CD4-positive, alpha-beta T cell treated with Interferon alpha-2 for 1 hour (primary cell): Measurements from ENCODE around the gene CSRP1.

Source experiments
- DNase-seq, 2 donors: peaks; one replicate each; pipeline ENCODE4 v3.0.0-alpha.2; 2020 to 2022

CSRP1 gene

GRCh38 chr1:201450721-201451291 lies 56.1 kb downstream of the CSRP1 start:
- DNase-seq: no peak

GRCh38 chr1:201448990-201449389 lies 57.9 kb downstream of the CSRP1 start:
- DNase-seq: no peak

DNA sequence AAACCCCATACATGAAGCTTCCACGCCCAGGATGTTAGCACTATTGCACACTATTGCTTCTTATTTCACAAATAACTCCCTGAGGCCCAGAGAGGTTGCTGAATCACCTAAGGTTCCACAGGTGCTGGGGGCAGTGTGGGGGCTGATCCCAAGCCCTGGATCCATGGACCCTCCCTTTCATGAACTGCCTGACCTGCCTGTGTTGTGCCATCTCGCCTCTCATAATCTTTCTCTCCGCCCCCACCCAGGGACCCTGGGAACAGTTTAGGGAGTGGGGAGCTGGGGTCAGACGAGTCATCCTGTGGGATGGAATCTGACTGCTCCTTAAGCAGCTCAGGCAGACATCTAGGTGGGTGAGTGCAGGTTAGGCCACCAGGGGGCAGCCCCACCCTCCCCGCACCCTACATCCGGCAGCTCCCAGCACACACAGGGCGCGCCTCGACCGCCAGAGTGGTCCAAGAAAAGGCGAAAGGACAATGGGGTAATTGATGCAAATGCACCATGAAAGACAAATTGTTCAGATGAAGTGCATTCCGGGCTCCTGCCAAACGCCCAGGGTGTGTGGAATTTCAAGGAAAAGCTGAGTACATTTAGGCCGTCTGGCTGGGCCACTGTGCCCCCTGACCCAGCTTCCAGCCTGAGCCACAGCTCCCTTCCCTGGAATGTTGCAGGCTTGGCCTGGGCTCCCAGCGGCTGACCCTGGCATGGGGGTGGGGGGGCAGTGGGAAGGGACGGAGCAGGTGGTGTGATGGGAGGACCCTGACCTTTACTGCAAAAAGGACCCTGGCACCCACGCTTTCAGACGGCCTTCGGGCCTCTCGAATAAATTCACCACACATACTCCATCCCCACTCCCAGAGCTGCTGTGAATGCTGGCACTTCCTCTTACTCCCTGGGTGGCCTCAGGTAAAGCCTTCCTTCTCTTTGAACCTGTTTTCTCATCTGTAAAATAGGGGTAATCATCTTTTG lies 58.7 kb downstream of the CSRP1 start:
- peak; percentile 42 to 60 for DNase-seq

DNA sequence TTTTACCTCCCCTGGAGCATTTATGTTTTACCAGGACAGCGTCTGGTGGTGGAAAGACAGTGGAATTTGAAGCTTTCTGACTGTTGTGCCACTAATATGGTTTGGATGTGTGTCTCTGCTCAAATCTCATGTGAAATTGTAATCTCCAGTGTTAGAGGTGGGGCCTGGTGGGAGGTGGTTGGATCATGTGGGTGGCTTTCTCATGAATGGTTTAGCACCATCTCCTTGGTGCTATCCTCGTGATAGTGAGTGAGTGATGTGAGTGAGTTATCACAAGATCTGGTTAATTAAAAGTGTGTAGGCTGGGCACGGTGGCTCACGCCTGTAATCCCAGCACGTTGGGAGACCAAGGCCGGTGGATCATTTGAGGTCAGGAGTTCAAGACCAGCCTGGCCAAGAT lies 61.6 kb downstream of the CSRP1 start:
- DNase-seq: no peak

- no peak for DNase-seq
Measured at GRCh38 chr1:201444792-201445191, 62.1 kb downstream of the CSRP1 start.

GRCh38 chr1:201443747-201444146 lies 63.2 kb downstream of the CSRP1 start:
- DNase-seq: no peak

GRCh38 chr1:201436969-201437368 lies 70.0 kb downstream of the CSRP1 start:
- no peak for DNase-seq

- DNase-seq: no peak
Measured at GRCh38 chr1:201436393-201436792, 70.5 kb downstream of the CSRP1 start.

DNA sequence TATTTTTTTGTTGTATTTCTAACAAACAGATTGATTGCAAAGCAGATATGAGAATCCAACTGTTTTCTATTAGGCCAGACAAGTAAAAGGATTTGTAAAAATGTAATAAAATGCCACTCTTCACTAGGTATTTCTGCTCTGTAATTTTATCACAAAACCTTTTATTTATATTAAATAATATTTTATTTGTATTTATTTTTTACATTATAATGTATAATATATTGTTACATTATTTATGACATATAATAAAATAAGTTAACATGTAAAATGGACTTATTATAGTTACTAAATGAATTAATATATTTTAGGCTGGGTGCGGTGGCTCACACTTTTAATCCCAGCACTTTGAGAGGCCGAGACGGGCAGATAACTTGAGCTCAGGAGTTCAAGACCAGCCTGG lies 72.7 kb downstream of the CSRP1 start:
- DNase-seq: no peak

GRCh38 chr1:201433609-201434008 lies 73.3 kb downstream of the CSRP1 start:
- DNase-seq: no peak
